Stimulated activated CD8-positive, alpha-beta memory T cell treated with anti-CD3 and anti-CD28 coated beads, Interleukin-7, amount 100 ng/mL, for 24 hours (primary cell): ENCODE data around the gene ABCC11.
A peak's percentile ranks its signal among the peaks of the same experiment; 100 is the strongest.

Source experiments
- DNase-seq: peaks from one replicate; pipeline ENCODE4 v3.0.0-alpha.2; 2020; ENCODE audit warnings: low read depth

Gene ABCC11

DNA sequence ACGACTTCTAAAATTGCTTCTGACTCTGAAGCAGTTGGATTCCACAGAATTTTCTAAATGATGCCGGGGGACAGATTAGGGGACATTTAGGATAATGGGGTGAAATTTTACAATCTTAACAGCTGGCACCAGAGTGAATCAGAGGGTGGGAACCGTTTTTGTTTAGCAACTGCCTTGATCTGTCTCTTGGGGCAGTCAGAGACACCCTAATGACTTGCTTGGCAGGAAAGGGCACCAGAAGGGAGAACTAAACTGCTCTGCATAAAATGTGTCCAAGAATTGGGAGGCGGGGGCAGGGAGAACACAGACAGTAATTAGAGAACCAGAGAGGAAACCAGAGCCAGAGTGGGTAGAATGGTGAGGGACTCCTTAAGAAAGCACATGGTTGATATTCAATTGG lies 85.4 kb downstream of the ABCC11 start:
- DNase-seq: no peak

DNA sequence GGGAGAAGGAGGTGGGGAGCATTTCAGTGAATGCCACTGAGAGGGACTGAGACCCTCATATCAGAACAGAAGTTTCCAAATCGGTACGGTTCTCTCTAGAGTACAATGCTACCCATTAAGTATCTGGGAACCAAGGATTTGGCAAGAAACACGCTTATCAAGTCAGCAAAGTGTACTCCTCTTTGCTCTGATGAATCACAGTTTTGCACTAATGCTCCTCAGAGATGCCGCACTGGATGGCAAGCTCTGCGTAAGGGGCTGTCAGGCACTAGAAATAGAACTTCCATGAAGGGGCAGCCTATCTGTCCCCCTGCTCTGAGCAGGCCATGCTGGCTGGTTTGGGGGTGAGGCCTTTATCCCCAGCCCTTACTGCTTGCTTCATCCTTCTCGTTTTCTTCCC lies 86.8 kb downstream of the ABCC11 start:
- no peak for DNase-seq

DNA sequence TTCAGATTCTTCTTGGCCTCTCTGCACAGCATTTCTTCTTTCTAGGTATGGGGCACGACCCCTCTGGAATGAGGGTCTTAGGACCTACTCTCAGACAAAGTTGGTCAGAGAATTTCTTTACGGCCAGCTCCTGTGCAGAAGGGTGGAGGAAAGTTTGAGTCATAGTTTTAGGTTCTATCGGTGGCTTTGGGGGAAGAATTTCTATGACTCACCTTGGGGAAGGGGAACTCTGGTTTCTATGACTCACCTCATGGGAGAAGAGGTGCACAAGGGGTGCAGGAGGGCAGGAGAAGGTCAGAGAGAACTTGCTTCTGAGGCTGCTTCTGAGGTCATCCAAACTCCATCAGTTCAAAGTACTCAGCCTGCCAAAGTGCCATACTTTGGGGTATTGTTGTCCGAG lies 89.0 kb downstream of the ABCC11 start:
- DNase-seq: peak; percentile 3

DNA sequence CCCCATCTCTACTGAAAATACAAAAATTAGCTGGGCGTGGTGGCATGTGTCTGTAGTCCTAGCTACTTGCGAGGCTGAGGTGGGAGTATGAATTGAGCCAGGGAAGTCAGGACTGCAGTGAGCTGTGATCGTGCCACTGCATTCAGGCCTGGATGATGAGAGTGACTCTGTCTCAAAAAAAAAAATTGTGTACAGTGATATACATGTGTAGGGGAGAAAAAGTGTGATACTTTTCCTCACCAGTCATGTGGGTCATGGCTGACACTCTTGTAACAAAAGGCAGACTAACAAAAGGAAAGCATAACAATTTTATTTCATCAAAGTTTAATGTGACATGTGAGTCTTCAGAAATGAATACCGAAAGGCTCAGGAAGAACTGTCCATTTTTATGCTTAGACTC lies 89.5 kb downstream of the ABCC11 start:
- DNase-seq: no peak

DNA sequence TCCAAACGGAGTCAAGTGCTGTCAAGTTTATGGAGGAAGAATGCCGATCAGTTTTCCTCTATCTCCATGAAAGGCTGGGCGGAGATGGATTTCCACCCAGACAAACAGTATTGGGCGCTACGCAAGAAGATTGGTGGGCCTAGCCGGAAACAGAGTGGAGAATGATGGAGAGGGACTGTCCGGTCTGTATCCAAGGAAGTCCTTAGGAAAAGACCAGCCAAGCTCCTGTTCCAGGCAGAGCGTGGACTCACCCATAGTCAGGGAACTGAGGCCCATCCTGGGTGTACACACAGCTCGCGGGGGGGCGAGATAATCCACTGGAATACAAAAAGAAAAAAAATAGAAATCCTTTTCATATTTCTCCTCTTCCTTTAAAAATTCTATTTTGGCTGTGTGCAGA lies 90.0 kb downstream of the ABCC11 start:
- no peak for DNase-seq

DNA sequence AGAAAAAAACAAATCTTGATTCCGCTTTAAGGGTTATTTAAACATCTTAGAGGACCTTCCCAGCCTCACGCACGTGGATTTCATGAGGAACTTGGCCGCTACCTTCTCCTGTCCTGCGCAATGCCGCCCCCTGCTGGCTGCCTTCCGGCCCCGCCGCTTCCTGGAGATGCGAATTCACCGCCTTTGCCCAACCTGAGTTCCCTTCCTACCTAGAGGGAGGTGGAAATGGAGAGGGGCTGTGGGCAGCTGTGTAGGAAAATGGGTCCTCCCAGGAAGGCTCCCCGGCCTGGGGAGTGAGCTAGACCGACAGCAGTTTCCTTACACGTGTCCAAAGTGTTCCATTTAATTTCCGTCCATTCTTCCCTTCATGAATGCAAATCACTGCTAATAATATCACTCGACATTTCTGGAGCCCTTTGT lies 90.5 kb downstream of the ABCC11 start:
- DNase-seq: peak; percentile 75

DNA sequence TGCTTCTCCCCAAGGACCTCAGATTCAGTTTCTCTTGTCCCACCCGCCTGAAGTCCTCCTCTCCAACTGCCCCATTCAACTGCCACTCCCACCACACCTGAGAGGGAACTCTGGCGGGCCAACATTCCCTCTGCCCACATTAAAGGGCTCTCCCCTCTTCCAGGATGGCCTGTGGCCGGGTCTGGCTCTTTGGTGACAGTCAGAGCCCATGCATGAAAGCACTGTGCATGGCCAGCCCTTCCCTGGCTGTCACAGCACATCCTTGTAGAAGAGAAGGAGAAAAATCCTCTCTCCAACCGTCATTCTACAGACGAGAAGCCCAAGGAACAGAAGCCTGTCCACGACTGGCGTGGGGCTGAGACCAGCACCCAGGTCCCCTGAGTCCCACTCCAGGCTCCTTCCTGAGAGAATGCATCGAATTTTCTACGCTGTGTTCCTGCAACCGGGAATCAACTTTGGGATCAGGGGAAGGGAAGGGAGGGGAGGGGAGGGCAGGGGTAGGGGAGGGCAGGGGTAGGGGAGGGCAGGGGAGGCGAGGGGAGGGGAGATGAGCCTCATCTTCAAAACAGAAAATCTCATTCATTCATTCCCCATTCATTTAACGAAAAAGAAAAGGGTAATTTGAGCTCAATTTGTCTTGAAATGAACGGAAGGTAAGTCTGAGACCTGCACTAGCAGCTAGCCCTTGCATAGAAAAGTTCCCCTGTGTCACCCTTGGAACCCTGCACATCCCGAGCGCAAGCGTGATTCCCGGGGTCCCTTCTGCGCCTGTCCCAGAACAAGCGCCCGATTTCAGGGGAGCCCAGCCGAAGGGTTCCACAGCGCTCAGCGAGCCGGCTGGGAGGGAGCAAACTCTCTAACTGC lies 91.2 kb downstream of the ABCC11 start, which contains the start of gene ABCC12:
Gene ABCC12, minus strand, starts transcription at position 68 of the 864 bp plus-strand sequence. CDS start 9,569 bp downstream, outside the sequence.
- DNase-seq: no peak

DNA sequence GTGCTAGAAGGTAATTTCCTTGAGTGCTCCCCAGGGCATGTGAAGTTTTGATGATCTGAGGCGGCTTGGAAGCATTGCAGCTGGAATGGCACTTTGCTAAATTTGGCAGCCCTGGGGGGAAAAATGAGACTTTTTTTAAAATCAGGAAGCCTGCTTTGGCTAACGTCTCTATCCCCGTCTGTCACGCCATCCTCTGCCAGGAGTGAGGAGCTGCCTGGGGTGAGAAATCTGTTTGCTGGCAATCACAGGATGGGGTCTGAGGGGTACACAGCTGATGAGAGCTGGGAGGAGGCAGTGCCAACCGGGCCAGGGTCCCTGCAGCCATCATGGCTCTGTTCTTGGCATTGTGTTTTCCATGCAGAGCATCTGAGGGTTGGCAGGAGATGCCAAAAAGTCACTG lies 93.6 kb downstream of the ABCC11 start:
- DNase-seq: no peak

DNA sequence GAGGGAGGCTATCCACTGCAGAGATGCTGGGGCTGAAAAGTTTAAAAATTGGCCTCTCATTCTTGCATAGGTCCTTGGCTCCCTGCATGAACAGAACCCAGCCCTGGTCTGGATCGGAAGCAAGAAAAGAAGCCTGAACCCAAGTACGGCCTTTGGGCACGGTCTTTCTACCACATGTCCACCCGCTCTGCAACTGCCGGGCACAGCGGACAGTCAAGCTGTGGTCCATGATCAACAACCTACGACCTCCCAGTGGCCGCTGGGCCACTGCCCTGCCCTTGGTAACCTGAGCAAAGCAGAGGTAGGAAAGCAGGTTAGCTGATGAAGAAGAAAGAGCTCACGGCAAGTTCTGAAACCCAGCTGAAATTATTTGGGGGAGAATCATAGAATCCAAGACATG lies 95.1 kb downstream of the ABCC11 start:
- no peak for DNase-seq

DNA sequence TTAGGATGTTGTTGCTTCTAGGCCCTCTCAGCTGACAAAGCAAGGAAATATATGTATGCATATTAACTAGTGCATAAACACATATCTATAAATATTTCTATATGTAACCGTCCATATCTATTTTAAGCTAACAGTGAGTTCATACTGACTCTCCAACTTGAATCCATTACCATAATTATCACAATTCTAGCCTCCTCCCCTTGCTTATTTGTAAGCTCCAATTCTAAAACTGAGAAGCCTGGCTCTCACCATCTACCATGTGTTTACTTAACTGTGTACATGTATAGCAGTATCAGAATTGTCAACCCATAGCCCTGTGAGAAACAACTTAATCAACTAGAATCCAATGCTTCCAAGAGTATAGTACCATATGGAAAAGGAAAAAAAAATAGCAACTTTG lies 96.6 kb downstream of the ABCC11 start:
- no peak for DNase-seq

DNA sequence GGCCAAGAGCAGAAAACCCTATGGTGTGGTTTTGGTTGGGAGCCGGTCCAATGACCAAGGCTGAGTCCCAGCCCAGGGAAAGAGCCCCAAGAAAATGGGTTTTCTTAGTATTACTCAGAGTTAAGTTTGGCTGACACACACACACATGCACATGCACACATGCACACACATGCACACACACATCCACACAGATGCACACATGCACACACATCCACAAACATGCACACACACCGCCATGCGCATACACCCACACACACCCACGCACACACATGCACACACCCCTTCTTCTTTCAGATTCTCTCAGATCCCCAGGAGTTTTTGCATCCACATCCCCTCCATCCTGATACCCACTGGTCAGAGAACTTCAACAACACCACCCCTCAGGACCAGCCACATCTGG lies 100.6 kb downstream of the ABCC11 start:
- DNase-seq: no peak

DNA sequence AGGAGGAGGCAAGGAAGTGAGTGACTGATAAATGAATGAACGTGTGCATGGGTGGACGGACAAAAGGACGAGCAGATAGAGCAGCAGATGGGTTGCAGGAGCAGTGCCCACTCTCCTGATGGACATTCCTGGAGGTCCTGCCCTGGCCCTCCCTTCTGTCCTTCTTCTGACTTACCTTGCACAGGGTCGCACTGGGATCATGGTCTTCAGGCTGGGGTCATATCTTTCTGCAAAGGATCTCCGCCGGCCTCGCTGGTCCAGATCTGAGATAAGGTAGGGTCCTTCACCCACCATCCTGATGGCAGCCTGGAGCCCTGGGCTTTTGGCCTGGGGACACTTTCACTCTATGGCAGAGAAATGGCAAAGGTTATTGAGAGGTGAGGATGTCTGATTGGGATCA lies 101.2 kb downstream of the ABCC11 start:
- no peak for DNase-seq

DNA sequence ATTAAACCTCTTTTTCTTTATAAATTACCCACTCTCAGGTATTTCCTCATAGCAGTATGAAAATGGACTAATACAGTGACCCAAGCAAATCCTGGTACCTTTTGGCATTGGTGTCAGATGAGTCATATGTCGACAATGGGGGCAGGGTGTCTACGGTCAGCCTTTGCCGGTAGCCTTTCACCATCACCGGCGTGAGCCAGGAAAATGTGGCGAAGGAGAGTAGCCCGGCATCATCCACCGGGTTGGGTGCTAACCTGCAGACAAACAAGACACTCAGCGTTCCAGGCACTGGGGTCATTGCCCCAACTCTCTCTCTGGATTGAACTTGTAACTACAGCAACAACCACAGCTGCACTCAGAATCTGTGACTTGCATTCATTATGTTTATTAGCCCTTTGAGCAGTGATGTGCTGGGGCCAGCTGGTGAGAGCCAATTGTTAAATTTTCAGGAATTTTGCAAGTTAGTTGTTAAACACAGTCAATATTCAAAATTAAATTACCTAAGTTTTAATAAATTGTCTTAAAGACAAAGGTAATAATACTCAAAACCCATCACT lies 103.4 kb downstream of the ABCC11 start:
- no peak for DNase-seq

DNA sequence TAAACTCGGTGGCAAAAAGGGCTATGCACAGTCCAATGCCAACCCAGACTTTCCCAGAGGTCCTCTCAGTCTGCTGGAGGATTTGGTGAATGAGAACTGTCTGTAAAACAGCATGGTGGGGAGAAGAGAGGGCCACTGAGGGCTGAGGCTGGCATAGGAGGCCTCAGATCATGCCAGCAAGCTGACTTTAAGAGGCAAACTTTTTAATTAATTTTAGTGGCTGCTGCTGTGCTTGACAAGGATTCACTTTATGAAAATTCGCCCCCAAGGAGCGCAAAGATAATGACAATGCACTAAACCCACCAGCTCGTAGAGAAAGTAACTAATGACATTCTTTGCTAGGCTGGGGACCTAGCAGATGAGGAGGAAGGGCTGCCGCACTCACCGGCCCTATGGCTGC lies 106.5 kb downstream of the ABCC11 start:
- DNase-seq: no peak

DNA sequence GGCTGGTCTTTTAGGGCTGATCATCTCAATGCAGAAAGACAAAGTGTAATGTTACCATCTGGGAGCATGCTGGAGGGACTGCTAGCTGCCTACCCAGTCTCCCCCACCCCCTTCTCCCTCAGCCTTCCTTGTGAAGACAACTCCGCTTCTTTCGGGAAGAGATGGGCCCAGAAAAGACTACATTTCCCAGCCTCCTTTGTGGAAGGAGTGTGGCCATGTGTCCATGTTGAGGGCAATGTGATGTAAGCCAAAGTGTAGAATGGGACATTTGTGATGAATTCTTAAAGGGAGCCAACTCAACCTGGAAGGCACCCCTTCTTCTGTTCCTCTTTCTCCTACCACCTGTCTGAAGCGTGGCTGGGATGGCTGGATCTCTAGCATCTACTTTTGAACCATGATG lies 107.8 kb downstream of the ABCC11 start:
- DNase-seq: no peak

DNA sequence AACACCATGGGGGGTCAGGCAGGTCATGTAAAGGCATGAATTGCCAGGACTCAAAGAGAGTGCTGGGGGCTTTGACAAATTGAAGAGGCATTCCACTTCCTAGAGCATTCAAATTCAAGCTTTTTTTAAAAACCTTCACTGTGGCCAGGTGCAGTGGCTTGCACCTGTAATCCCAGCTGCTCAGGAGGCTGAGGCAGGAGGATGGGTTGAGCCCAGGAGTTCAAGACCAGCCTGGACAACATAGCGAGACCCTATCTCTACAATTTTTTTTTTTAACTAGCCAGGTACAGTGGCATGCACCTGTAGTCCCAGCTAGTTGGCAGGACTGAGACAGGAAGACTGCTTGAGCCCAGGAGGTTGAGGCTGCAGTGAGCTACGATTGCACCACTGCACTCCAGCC lies 108.8 kb downstream of the ABCC11 start:
- no peak for DNase-seq

DNA sequence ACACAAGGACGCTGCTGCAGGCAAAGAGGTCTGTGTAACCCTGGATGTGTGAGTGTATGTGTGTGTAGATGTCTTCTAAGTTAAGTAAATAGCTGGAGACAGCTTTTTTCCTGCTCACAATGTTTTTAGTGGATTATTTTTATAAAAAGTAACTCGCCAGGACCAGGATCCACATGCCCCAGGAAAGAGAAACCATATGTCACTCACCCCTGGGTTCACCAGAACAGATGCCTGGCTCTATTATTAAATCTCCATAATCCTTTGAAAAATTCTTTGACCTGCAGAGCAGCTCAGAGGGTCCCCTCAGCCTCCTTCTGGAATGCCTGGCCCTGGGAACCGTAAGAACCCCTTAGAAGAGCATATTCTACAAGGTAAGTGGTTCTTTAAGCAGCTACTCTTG lies 109.5 kb downstream of the ABCC11 start:
- DNase-seq: no peak

DNA sequence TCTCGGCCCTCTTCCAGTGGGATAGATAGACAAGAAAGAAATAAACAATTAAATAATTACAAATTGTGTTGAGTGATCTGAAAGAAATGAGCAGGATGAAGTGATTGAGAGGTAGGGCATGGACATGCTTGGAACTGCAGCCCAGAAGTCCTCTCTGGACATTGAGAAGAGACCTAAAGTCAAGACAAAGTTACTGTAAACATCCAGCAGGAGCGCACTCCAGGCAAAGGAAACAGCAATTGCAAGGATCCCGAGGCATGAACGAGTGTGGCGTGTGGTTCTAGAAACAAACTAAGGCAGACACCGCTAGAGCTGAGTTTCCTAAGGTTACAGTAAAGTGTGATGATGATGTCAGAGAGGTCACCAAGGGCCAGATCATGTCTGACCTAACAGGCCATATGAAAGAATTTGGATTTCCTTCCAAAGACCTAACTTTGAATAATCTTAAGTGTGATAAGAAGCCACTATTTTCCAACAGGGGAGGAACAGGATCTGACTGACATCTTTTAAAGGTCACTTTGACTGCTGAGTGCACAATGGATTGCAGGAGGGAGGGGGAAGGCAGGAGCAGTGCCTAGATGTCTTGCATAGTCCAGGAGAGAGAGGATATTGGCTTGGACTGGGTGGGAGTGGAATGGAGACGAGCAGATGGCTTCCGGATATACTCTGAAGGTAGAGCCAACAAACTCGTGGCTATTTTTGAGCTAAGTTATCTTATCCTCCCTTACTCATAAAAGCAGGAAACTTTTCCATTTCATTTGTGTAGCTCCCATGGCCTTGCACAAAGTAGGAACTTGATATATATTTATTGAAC lies 110.6 kb downstream of the ABCC11 start:
- no peak for DNase-seq

DNA sequence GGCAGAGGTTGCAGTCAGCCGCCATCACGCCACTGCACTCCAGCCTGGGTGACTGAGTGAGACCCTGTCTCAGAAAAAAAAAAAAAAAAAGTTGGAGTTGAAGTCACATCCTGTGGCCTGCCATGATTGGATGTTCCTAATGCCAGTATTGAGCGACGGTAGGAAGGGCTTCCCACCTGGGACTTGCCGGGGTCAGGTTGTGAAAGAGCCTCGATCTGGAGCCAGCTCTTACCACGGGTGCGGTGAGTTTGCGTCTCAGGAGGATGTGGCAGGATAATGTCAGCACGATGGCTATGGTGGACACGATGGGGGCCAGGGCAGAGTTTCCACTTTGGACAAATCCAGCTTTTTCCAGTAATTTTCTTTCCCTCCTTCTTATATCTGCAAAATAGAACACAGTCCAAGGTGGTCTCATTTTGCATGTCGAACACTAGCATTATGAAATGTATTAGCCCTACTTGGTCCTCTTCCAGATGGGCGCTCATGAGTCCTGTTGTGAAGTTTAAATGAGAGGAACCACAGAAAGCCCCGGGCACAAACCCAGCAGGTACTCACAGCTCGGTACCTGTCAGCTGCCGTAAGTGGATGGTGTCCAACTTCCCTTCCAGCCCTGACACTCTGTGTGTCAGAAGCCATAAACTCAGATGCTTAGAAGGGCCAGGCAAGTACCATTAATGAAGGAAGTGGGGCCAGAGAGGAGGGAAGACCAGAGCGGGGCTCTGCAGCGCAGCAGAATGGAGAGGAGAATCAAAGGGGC lies 113.7 kb downstream of the ABCC11 start:
- no peak for DNase-seq

DNA sequence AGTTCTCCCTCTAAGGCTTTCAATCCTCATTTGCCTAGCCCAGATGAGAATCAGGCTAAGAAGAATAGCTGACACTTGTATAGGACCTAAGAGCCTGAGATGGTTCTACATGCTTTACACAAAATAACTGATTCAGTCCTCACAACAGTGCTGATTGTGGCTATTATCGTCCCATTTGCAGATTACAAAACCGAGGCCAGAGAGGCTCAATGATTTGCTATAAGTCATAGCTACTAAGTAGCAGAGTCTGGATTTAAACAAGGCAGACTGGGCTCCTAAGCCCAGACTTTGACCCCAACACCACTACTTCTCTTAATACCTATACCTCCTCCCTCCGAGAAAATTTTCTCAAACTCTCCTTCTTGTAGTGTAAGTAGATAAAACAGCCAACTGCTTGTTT lies 114.6 kb downstream of the ABCC11 start:
- DNase-seq: no peak

DNA sequence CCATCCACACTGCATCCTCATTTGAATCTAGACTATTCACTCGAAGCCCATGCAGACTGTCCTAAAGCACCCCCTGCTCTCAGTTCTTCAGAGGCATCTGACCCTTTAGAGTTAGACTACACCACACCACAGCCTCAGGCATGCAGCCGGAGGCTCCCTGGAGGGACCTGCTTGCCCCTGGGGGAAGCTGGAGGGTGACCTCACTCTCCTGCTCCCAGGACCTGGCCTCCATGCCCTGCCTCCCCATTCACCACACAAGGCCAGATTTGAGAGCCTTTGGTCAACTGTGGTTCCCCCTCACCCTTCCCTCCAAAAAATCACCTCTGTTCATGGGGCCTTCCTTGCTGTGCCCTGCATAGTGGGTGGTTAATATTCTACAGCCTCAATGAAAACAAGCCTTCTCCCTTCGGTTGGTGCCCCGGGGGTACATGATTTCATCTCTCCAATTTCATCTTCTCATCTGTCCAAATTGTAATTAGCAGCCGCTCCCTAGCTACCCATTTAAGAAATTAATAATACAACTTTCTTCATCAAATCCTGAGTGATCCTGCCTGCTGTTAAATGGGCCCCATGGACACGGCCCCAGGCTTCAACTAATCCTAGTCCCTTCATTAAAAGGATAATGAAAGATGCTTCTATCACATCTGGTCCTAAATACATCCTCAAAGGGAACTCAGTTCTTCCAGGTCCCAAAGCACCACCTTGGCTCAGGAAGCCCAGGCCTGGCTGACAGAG lies 116.0 kb downstream of the ABCC11 start:
- no peak for DNase-seq

DNA sequence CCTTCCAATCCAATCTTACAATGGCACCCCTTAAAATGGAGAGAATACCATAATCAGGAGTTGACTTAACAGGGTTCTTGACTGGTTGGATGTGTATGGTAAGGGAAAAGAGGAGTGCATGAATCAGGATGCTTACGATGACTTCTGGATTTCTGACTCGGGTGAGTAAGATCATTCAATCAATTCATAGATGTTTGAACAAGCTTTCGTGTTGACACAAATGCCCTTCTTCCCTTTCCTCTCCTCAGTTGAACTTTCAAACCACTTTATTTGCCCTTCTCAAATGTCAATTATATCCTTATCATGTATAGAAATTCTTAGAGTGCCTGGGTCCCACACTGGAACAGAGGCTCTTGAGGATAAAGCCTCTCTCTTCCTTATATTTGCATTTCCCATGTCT lies 117.4 kb downstream of the ABCC11 start:
- no peak for DNase-seq
